K562 (cell line): Measurements from ENCODE around the gene COA3. TPM values are rescaled to one million over a fixed set of nuclear protein-coding genes. Genes with fewer than 3 reads are reported as not detected.

Experiments used
- ATAC-seq: fragments of 200-7000 bp; cut with Tn5 transposase; 3 replicates; pipeline ENCODE4 v1.9.1; 2020; ENCODE audit warnings: moderate library complexity
- BruUV-seq: library from RNA; stranded (reverse); fragments of 400-500 nt; replicated peaks from 2 replicates; lab custom pipeline; 2021; lab: Mats Ljungman, UMichigan
- CTCF ChIA-PET: fragments of 300-600 bp; formaldehyde crosslinking; extraction: SDS; loops from one replicate; lab custom pipeline; 2021; ENCODE audit warnings: low intra/inter-chr PET ratio; lab: Yijun Ruan, JAX
- POLR2A ChIA-PET: fragments of 300-600, 350-650 bp; sonication (Branson Sonifier 250); formaldehyde crosslinking; extraction: SDS; loops from one replicate; lab custom pipeline; 2021; ENCODE audit warnings: antibody characterized with exemption, inconsistent platforms; lab: Yijun Ruan, JAX
- DNase-seq, 4 experiments: peaks; one replicate each; pipeline versions ENCODE4 v3.0.0 to v3.0.0-alpha.2; 2011 to 2018; ENCODE audit warnings: low spot score in 3 of 4, mixed read lengths in 3 of 4; ENCODE audit errors: extremely low read depth in 1 of 4
- FAIRE-seq: peaks from 2 replicates; lab custom pipeline; 2011; peaks lifted over from hg19 to GRCh38; lab: Jason Lieb, UNC
- H2AFZ ChIP-seq: 2 replicates; pipeline ENCODE4 v1.6.0; 2011; ENCODE audit warnings: low read depth, low read length, control low read depth, inconsistent platforms
- H3K27ac ChIP-seq: fragments of 200-600 bp; 3 replicates; pipeline ENCODE4 v1.8.0; 2011; ENCODE audit warnings: low read depth, mild to moderate bottlenecking, control low read depth, inconsistent platforms, low read length, moderate library complexity, mixed read lengths; ENCODE audit errors: extremely low read depth
- H3K27me3 ChIP-seq, 2 experiments: fragments of 300-600 bp in 1 of 2; 2 replicates in 1 of 2; 3 replicates in 1 of 2; pipeline versions ENCODE4 v1.6.0 to v1.8.0; 2011; ENCODE audit warnings: inconsistent platforms in 2 of 2, low read length in 2 of 2, mild to moderate bottlenecking in 1 of 2, mixed read lengths in 1 of 2, moderate library complexity in 1 of 2; ENCODE audit not compliant: control insufficient read depth in 2 of 2, insufficient read depth in 2 of 2
- H3K36me3 ChIP-seq: fragments of 300-600 bp; 3 replicates; pipeline ENCODE4 v1.8.0; 2011; ENCODE audit warnings: mild to moderate bottlenecking, low read length, inconsistent platforms; ENCODE audit not compliant: control insufficient read depth, insufficient read depth
- H3K4me1 ChIP-seq, 2 experiments: fragments of 200-600 bp in 1 of 2; replicated peaks in 1 of 2; 2 replicates in 1 of 2; 3 replicates in 1 of 2; pipeline versions ENCODE4 v1.5.1 to v1.8.0; 2011; ENCODE audit warnings: inconsistent platforms in 2 of 2, low read length in 2 of 2, mild to moderate bottlenecking in 1 of 2, mixed read lengths in 1 of 2, moderate library complexity in 1 of 2; ENCODE audit not compliant: control insufficient read depth in 2 of 2, insufficient read depth in 2 of 2
- H3K4me2 ChIP-seq: 2 replicates; pipeline ENCODE4 v1.6.1; 2011; ENCODE audit warnings: low read length, control low read depth, inconsistent platforms, mixed read lengths; ENCODE audit not compliant: insufficient read depth
- H3K4me3 ChIP-seq: fragments of 200-600 bp; sonication (generic), shearing (Covaris generic); 2 replicates; pipeline ENCODE4 v1.5.1; 2016; ENCODE audit warnings: control low read depth, inconsistent platforms
- H3K79me2 ChIP-seq: fragments of 200-600 bp; 3 replicates; pipeline ENCODE4 v1.8.0; 2011; ENCODE audit warnings: low read length, inconsistent platforms; ENCODE audit not compliant: control insufficient read depth, insufficient read depth
- H3K9ac ChIP-seq, 2 experiments: 2 replicates each; pipeline versions ENCODE4 v1.6.0 to v1.6.1; 2011; ENCODE audit warnings: low read depth in 2 of 2, low read length in 2 of 2, control low read depth in 1 of 2, inconsistent platforms in 1 of 2, mild to moderate bottlenecking in 1 of 2, mixed read lengths in 1 of 2; ENCODE audit not compliant: insufficient read depth in 1 of 2
- H3K9me1 ChIP-seq: one replicate; pipeline ENCODE4 v1.6.0; 2011; ENCODE audit warnings: inconsistent platforms, mild to moderate bottlenecking, low read length, moderate library complexity; ENCODE audit not compliant: control insufficient read depth, insufficient read depth
- H3K9me3 ChIP-seq: replicated peaks from 2 replicates; pipeline ENCODE4 v1.5.1; 2011; ENCODE audit warnings: low read depth, low read length, inconsistent platforms; ENCODE audit not compliant: control insufficient read depth, insufficient read depth
- H4K20me1 ChIP-seq: replicated peaks from 2 replicates; pipeline ENCODE4 v1.6.1; 2011; ENCODE audit warnings: low read length, inconsistent platforms, mixed read lengths; ENCODE audit not compliant: control insufficient read depth, insufficient read depth
- CREB3 ChIP-seq: fragments of 450-650 bp; conservative IDR thresholded peaks from 2 replicates; pipeline ENCODE4 v1.6.1; 2016; ENCODE audit warnings: missing genetic modification characterization, low read depth, mild to moderate bottlenecking, missing compliant biosample characterization, moderate library complexity
- CREM ChIP-seq: IDR thresholded peaks from 2 replicates; pipeline ENCODE4 v1.6.1; 2014; ENCODE audit warnings: antibody characterized with exemption, low read depth
- ETS2 ChIP-seq: IDR thresholded peaks from 2 replicates; pipeline ENCODE4 v1.6.1; 2016; ENCODE audit warnings: borderline replicate concordance, missing genetic modification characterization, mild to moderate bottlenecking, moderate library complexity, missing compliant biosample characterization; ENCODE audit not compliant: poor library complexity, severe bottlenecking
- ETV5 ChIP-seq: sonication (generic); formaldehyde crosslinking; IDR thresholded peaks from 2 replicates; pipeline ENCODE4 v1.4.0; 2020; ENCODE audit warnings: low read depth, mild to moderate bottlenecking, missing genetic modification reagents
- GABPB1 ChIP-seq: sonication (generic); formaldehyde crosslinking; IDR thresholded peaks from 2 replicates; pipeline ENCODE4 v1.8.0; 2022; ENCODE audit warnings: mild to moderate bottlenecking, missing genetic modification reagents
- LCOR ChIP-seq: sonication (generic); formaldehyde crosslinking; IDR thresholded peaks from 2 replicates; pipeline ENCODE4 v1.8.0; 2022; ENCODE audit warnings: mild to moderate bottlenecking, missing genetic modification reagents
- NFE2 ChIP-seq: IDR thresholded peaks from 2 replicates; pipeline ENCODE4 v1.6.1; 2014; ENCODE audit warnings: antibody characterized with exemption, low read depth
- SMARCA4 ChIP-seq: fragments of 450-650 bp; IDR thresholded peaks from 2 replicates; pipeline ENCODE4 v1.6.1; 2016
- STAT6 ChIP-seq: sonication (generic); formaldehyde crosslinking; IDR thresholded peaks from 2 replicates; pipeline ENCODE4 v1.8.1; 2023; ENCODE audit warnings: mild to moderate bottlenecking, missing genetic modification reagents
- TAF9B ChIP-seq: fragments of 450-650 bp; IDR thresholded peaks from 2 replicates; pipeline ENCODE4 v1.6.1; 2018; ENCODE audit warnings: mild to moderate bottlenecking; ENCODE audit not compliant: partially characterized antibody
- TOE1 ChIP-seq, 2 experiments: fragments of 450-650 bp in 1 of 2; sonication (generic) in 1 of 2; formaldehyde crosslinking in 1 of 2; IDR thresholded peaks; 2 replicates each; pipeline versions ENCODE4 v1.7.1 to v1.8.0; 2016 to 2022; ENCODE audit warnings: borderline replicate concordance in 2 of 2, mild to moderate bottlenecking in 2 of 2, antibody characterized with exemption in 1 of 2, inconsistent platforms in 1 of 2, low read depth in 1 of 2, missing genetic modification reagents in 1 of 2, moderate library complexity in 1 of 2
- ZBTB33 ChIP-seq: sonication (generic); formaldehyde crosslinking; IDR thresholded peaks from 2 replicates; pipeline ENCODE4 v1.8.1; 2023; ENCODE audit warnings: mild to moderate bottlenecking, missing genetic modification reagents
- ZNF140 ChIP-seq: fragments of 250-450 bp; sonication (Bioruptor Pico); IDR thresholded peaks from 2 replicates; pipeline ENCODE4 v1.8.0; 2021; ENCODE audit warnings: moderate library complexity, mild to moderate bottlenecking, inconsistent platforms
- ZNF165 ChIP-seq: fragments of 250-450 bp; sonication (Bioruptor Pico); IDR thresholded peaks from 2 replicates; pipeline ENCODE4 v1.4.0; 2020; ENCODE audit warnings: borderline replicate concordance
- ZNF174 ChIP-seq: fragments of 250-450 bp; sonication (Bioruptor Pico); IDR thresholded peaks from 2 replicates; pipeline ENCODE4 v1.4.0; 2020; ENCODE audit warnings: mild to moderate bottlenecking
- WGBS: fragments of 100-300 bp; shearing (Covaris generic); methylation state at CpG from one replicate; pipeline ENCODE4 v1.1.6; 2016; ENCODE audit warnings: low coverage, mixed read lengths; ENCODE audit not compliant: insufficient coverage; ENCODE audit errors: missing lambda C conversion rate; 5-methylcytosine and 5-hydroxymethylcytosine counted together
- in situ Hi-C: fragments of 300-500 bp; cut with MboI; formaldehyde crosslinking; loops from 4 replicates; pipeline ENCODE4 v1.15.0; 2018; ENCODE audit warnings: inconsistent platforms, mixed read lengths
- intact Hi-C: fragments of 100-400 bp; cut with micrococcal nuclease; formaldehyde crosslinking; loops from 2 replicates; pipeline ENCODE4 v1.14.2; 2022
- polyA plus RNA-seq, 8 experiments: library from polyadenylated mRNA; depleted of rRNA in 4 of 8; stranded (reverse) in 5 of 8; unstranded in 3 of 8; fragments of >200 nt; fragmentation: Nextera tagmentation in 2 of 8; fragmentation: Illumina TruSeq in 1 of 8; extraction: Ambion mirVana in 2 of 8; extraction: Trizol in 1 of 8; gene quantifications; 2 replicates each; pipeline versions ENCODE4 v1.2.1 to v1.2.3, GENCODE V29; 2011 to 2014; ENCODE audit warnings: inconsistent platforms in 1 of 8, missing spikeins in 1 of 8
- total RNA-seq, 7 experiments: library from RNA; depleted of rRNA in 6 of 7; stranded (reverse); fragments of >200 nt in 6 of 7; fragmentation: Illumina TruSeq in 2 of 7; extraction: Trizol in 2 of 7; gene quantifications; 2 replicates each; pipeline versions ENCODE4 v1.2.1 to v1.2.3, GENCODE V29; 2011 to 2021; ENCODE audit warnings: low replicate concordance in 1 of 7

COA3 gene
- total and polyA plus RNA-seq, 9 of the 15 experiments (the other 6 are each of a cell fraction or from before 2014, with no cell fraction given), result 49.6 to 153 (median 61.4) TPM

- no peaks in the 10 kb centered on the region for H3K9me3 ChIP-seq
- peak within 1 kb of the TSS; percentile 97 for H3K4me2 ChIP-seq
- H3K4me1 ChIP-seq, result peaks cover 27 to 40% of the 10 kb centered on the region in 2 experiments
- peak; percentile 86 for ATAC-seq
- peaks cover 23% of the 10 kb centered on the region for H3K79me2 ChIP-seq
- peak; percentile 83 to 92 (median 86) for DNase-seq
- H3K9me1 ChIP-seq, result no peaks in the 10 kb centered on the region
- FAIRE-seq, result peak; percentile 91
- BruUV-seq, result TSS peak; percentile 70
- H3K36me3 ChIP-seq, result peaks cover 36% of the 10 kb centered on the region
- POLR2A ChIA-PET, result interaction anchor here (0.6 to 1.5 kb wide), 15 partner anchors 8 to 462 kb away, joined by 3 to 12 read pairs (median 3); partner anchors contain the start of genes AARSD1, RAMP2, RETREG3 and TUBG1
- no peaks in the 10 kb centered on the region for H3K27me3 ChIP-seq
- in situ Hi-C loops (no loop called here), intact Hi-C loops (loop anchor here (2.0 kb wide), 1 partner anchor 51 kb away; the partner anchor contains the start of gene BECN1)
- peak within 1 kb of the TSS; percentile 84 for H3K4me3 ChIP-seq
- peak within 1 kb of the TSS; percentile 88 to 95 for H3K9ac ChIP-seq
- H4K20me1 ChIP-seq, result no peaks in the 10 kb centered on the region
- CTCF ChIA-PET, result interaction anchor here (0.6 to 1.1 kb wide), 3 partner anchors 155 to 256 kb away, joined by 3 read pairs; no protein-coding TSS in a partner anchor
- WGBS, result under 1% methylated on average over 34 of the region's 39 CpGs
- H3K27ac ChIP-seq, result peak within 1 kb of the TSS; percentile 85
- H2AFZ ChIP-seq, result peak within 1 kb of the TSS; percentile 89
- 0 out of 2 replicates have a peak, but pooled peaks have one; percentile 26 for TF ChIP-seq SMARCA4
- no peak for TF ChIP-seq CREB3 (tag)
- 0 out of 2 replicates have a peak, but pooled peaks have one; percentile 74 for TF ChIP-seq ZNF174 (CRISPR knock-in tag)
- TF ChIP-seq CREM, result peak; percentile 80
- TF ChIP-seq ZNF165 (CRISPR knock-in tag), result no peak
- peak; percentile 97 for TF ChIP-seq GABPB1 (CRISPR knock-in tag)
- TF ChIP-seq ZNF140 (CRISPR knock-in tag), result no peak
- TF ChIP-seq ETV5 (CRISPR knock-in tag), result peak; percentile 58; the same call in 1 of the 2 replicates
- TF ChIP-seq TAF9B, result peak; percentile 98
- no peak for TF ChIP-seq NFE2
- TF ChIP-seq TOE1 (IDR thresholded peaks at IDR 0.05; ENCODE audit: borderline replicate concordance), result peak; percentile 52; the same call in 1 of the 2 replicates
- no peak for TF ChIP-seq TOE1 (CRISPR knock-in tag; IDR thresholded peaks at IDR 0.05; ENCODE audit: borderline replicate concordance, low read depth)
- TF ChIP-seq LCOR (CRISPR knock-in tag), result 0 out of 2 replicates have a peak, but pooled peaks have one; percentile 63
- no peak for TF ChIP-seq ZBTB33 (CRISPR knock-in tag)
- no peak for TF ChIP-seq ETS2
- peak; percentile 12; the same call in 1 of the 2 replicates for TF ChIP-seq STAT6
Measured at GRCh38 chr17:42773290-42774035, 25.0 kb downstream of the COA3 start, which contains the start of gene VPS25. TSS of gene VPS25 (plus strand) at chr17:42773449. CDS start at chr17:42773476, 27 bp downstream.
